ENCODE results near the gene APBA1. TPM values are rescaled to one million over a fixed set of nuclear protein-coding genes. Genes with fewer than 3 reads are reported as not detected.

APBA1 gene
- total RNA-seq, 1 experiment from 2014 or later, result 0.05 TPM

GRCh38 chr9:69615880-69616279 lies 56.3 kb downstream of the APBA1 start:
- BruUV-seq (replicated peaks), result no TSS peak
- Histone ChIP-seq H3K27me3 (ENCODE audit: control insufficient read depth, insufficient read depth, low read length) (no peaks in the 10 kb centered on the region), H3K27ac (ENCODE audit: low read length) (no peak overlapping the region), H3K4me3 (ENCODE audit: low read depth in 2 of 2, low read length in 2 of 2) (no peak overlapping the region), H3K36me3 (ENCODE audit: control insufficient read depth, insufficient read depth, low read length) (no peaks in the 10 kb centered on the region), H3K9me3 (ENCODE audit: control insufficient read depth, insufficient read depth, low read depth, low read length) (no peaks in the 10 kb centered on the region), H3K4me1 (ENCODE audit: control insufficient read depth, insufficient read depth, low read length) (no peaks in the 10 kb centered on the region)
- DNase-seq (ENCODE audit: low read depth, low spot score) (no peak), ATAC-seq (no peak)
- intact Hi-C loops (cut with micrococcal nuclease; ENCODE audit: unreplicated experiment) (no loop called here), in situ Hi-C loops (cut with HindIII; ENCODE audit: low pct_unique_long_range_greater_than_20kb, low sequenced_read_pairs) (no loop called here)
- ChIA-PET POLR2A (interaction anchor here (0.6 kb wide), 1 partner anchor 146 kb away, joined by 3 read pairs; no protein-coding TSS in a partner anchor), CTCF (no interaction called here)
- TF ChIP-seq REST (IDR thresholded peaks at IDR 0.05; ENCODE audit: insufficient read depth in 1 of 2, low read depth in 2 of 2, low read length in 1 of 2) (no peak), CTCF (IDR thresholded peaks at IDR 0.05) (no peak), TCF7L2 (IDR thresholded peaks at IDR 0.05; ENCODE audit: low read depth, low read length) (no peak)

- no peaks in the 10 kb centered on the region for H3K27me3 ChIP-seq (ENCODE audit: control insufficient read depth, insufficient read depth, low read length)
- no peaks in the 10 kb centered on the region for H3K4me1 ChIP-seq (ENCODE audit: control insufficient read depth, insufficient read depth, low read length)
- no peaks in the 10 kb centered on the region for H3K9me3 ChIP-seq (ENCODE audit: control insufficient read depth, insufficient read depth, low read depth, low read length)
- H3K36me3 ChIP-seq (ENCODE audit: control insufficient read depth, insufficient read depth, low read length), result no peaks in the 10 kb centered on the region
- no TSS peak for BruUV-seq (replicated peaks)
- intact Hi-C loops (cut with micrococcal nuclease; ENCODE audit: unreplicated experiment), result loop anchor here (5.0 kb wide), 1 partner anchor 49 kb away; no protein-coding TSS in a partner anchor
- ATAC-seq, result no peak
- POLR2A ChIA-PET, result no interaction called here
- CTCF ChIA-PET, result no interaction called here
- no peak overlapping the region for H3K4me3 ChIP-seq (ENCODE audit: low read depth in 2 of 2, low read length in 2 of 2)
- H3K27ac ChIP-seq (ENCODE audit: low read length), result no peak overlapping the region
- TF ChIP-seq REST (IDR thresholded peaks at IDR 0.05; ENCODE audit: insufficient read depth in 1 of 2, low read depth in 2 of 2, low read length in 1 of 2), result no peak
- no peak for TF ChIP-seq CTCF (IDR thresholded peaks at IDR 0.05)
- TF ChIP-seq TCF7L2 (IDR thresholded peaks at IDR 0.05; ENCODE audit: low read depth, low read length), result no peak
- TF ChIP-seq POLR2AphosphoS5 (IDR thresholded peaks at IDR 0.05; ENCODE audit: low read depth, low read length), result no peak
- no peak for TF ChIP-seq SIN3A (IDR thresholded peaks at IDR 0.05; ENCODE audit: borderline replicate concordance, insufficient read depth, low read depth, low read length)
- in situ Hi-C loops (cut with HindIII; ENCODE audit: low pct_unique_long_range_greater_than_20kb, low sequenced_read_pairs), result no loop called here
- no peak for DNase-seq (ENCODE audit: low read depth, low spot score)
Observed at GRCh38 chr9:69611221-69611620, 61.0 kb downstream of the APBA1 start.
